ENCODE data around the gene PFKP. TPM values are rescaled to one million over a fixed set of nuclear protein-coding genes. Genes with fewer than 3 reads are reported as not detected.
"Not testable (repeated sequence)": the region's sequence is repeated elsewhere in the genome, so short reads cannot be mapped to it uniquely, and the experiment has no call there.

The PFKP gene
- total RNA-seq, 1 donor: 111 TPM

GRCh38 chr10:3102720-3103427, 35.5 kb downstream of the PFKP start:
- no peak overlapping the region for H3K4me3 ChIP-seq (ENCODE audit: low read depth, low read length)
- no peak for TF ChIP-seq CTCF (IDR thresholded peaks at IDR 0.05; ENCODE audit: insufficient read depth, low read length)
- peak; percentile 87 for DNase-seq (ENCODE audit: low read depth)

- DNase-seq (ENCODE audit: low read depth): no peak
- no peak overlapping the region for H3K4me3 ChIP-seq (ENCODE audit: low read depth, low read length)
- TF ChIP-seq CTCF (IDR thresholded peaks at IDR 0.05; ENCODE audit: insufficient read depth, low read length): no peak
Measured at GRCh38 chr10:3103646-3104045, 36.3 kb downstream of the PFKP start.

GRCh38 chr10:3104251-3104918, 37.0 kb downstream of the PFKP start:
- no peak for TF ChIP-seq CTCF (IDR thresholded peaks at IDR 0.05; ENCODE audit: insufficient read depth, low read length)
- DNase-seq (ENCODE audit: low read depth): no peak
- no peak overlapping the region for H3K4me3 ChIP-seq (ENCODE audit: low read depth, low read length)

- TF ChIP-seq CTCF (IDR thresholded peaks at IDR 0.05; ENCODE audit: insufficient read depth, low read length): no peak
- no peak overlapping the region for H3K4me3 ChIP-seq (ENCODE audit: low read depth, low read length)
- DNase-seq (ENCODE audit: low read depth): no peak
Measured at GRCh38 chr10:3105166-3105565, 37.8 kb downstream of the PFKP start.

- no peak for TF ChIP-seq CTCF (IDR thresholded peaks at IDR 0.05; ENCODE audit: insufficient read depth, low read length)
- no peak overlapping the region for H3K4me3 ChIP-seq (ENCODE audit: low read depth, low read length)
- DNase-seq (ENCODE audit: low read depth): no peak
Measured at GRCh38 chr10:3105905-3106304, 38.6 kb downstream of the PFKP start.

- not testable (repeated sequence) for DNase-seq (ENCODE audit: low read depth); H3K4me3 ChIP-seq (ENCODE audit: low read depth, low read length)
Measured at GRCh38 chr10:3106328-3106727, 39.0 kb downstream of the PFKP start.

GRCh38 chr10:3106928-3107425, 39.6 kb downstream of the PFKP start:
- DNase-seq (ENCODE audit: low read depth): no peak
- TF ChIP-seq CTCF (IDR thresholded peaks at IDR 0.05; ENCODE audit: insufficient read depth, low read length): no peak
- H3K4me3 ChIP-seq (ENCODE audit: low read depth, low read length): peak overlapping the region; percentile 25

All from fibroblast of the aortic adventitia (primary cell).